Cerebellar nuclear complex (tissue), 1 donor: ENCODE measurements around the gene DCTN3.
A peak's percentile ranks its signal among the peaks of the same experiment; 100 is the strongest.

Experiments used
- DNase-seq, 2 experiments: peaks; one replicate each; lab custom pipeline; 2025; lab: John Stamatoyannopoulos, UW

DCTN3 gene

GRCh38 chr9:34623374-34624235, 3.3 kb upstream of the DCTN3 start:
- DNase-seq, result no peak

GRCh38 chr9:34615132-34615531, 5.2 kb downstream of the DCTN3 start:
- no peak for DNase-seq

- DNase-seq, result peak in 1 of 2 experiments; percentile 55
Measured at GRCh38 chr9:34612788-34613390, 7.4 kb downstream of the DCTN3 start.

- peak in 1 of 2 experiments; percentile 20 for DNase-seq
Measured at GRCh38 chr9:34611811-34612787, 8.2 kb downstream of the DCTN3 start, which contains the start of gene RPP25L. Gene RPP25L (minus strand): TSS chr9:34612097. CDS start chr9:34611296, 801 bp downstream.

GRCh38 chr9:34611251-34611810, 9.0 kb downstream of the DCTN3 start:
- DNase-seq, result no peak

GRCh38 chr9:34610434-34611206, 9.7 kb downstream of the DCTN3 start:
- DNase-seq, result no peak

- no peak for DNase-seq
Measured at GRCh38 chr9:34607331-34607730, 13.0 kb downstream of the DCTN3 start.

- no peak for DNase-seq
Measured at GRCh38 chr9:34606905-34607304, 13.4 kb downstream of the DCTN3 start.

GRCh38 chr9:34606190-34606589, 14.1 kb downstream of the DCTN3 start:
- DNase-seq, result no peak

GRCh38 chr9:34603610-34604231, 16.6 kb downstream of the DCTN3 start:
- peak in 1 of 2 experiments; percentile 76 for DNase-seq

GRCh38 chr9:34601937-34602573, 18.2 kb downstream of the DCTN3 start:
- DNase-seq, result no peak

- DNase-seq, result no peak
Measured at GRCh38 chr9:34600908-34601307, 19.4 kb downstream of the DCTN3 start.

- DNase-seq, result no peak
Measured at GRCh38 chr9:34599546-34599945, 20.7 kb downstream of the DCTN3 start.

- no peak for DNase-seq
Measured at GRCh38 chr9:34594177-34594576, 26.1 kb downstream of the DCTN3 start.

- no peak for DNase-seq
Measured at GRCh38 chr9:34592895-34593601, 27.2 kb downstream of the DCTN3 start.

GRCh38 chr9:34591917-34592866, 28.1 kb downstream of the DCTN3 start:
- DNase-seq, result no peak

- peak in 1 of 2 experiments; percentile 52 for DNase-seq
Measured at GRCh38 chr9:34591248-34591916, 28.9 kb downstream of the DCTN3 start.
